ENCODE data around the gene ENTHD1. TPM values are rescaled to one million over a fixed set of nuclear protein-coding genes. Genes with fewer than 3 reads are reported as not detected.

The ENTHD1 gene
- total RNA-seq, 1 donor = not detected

GRCh38 chr22:39833093-39833492, 60.5 kb downstream of the ENTHD1 start:
- DNase-seq (ENCODE audit: low read depth) = no peak
- no peak overlapping the region for H3K4me3 ChIP-seq (ENCODE audit: low read depth, low read length)
- TF ChIP-seq, protein P1, sequence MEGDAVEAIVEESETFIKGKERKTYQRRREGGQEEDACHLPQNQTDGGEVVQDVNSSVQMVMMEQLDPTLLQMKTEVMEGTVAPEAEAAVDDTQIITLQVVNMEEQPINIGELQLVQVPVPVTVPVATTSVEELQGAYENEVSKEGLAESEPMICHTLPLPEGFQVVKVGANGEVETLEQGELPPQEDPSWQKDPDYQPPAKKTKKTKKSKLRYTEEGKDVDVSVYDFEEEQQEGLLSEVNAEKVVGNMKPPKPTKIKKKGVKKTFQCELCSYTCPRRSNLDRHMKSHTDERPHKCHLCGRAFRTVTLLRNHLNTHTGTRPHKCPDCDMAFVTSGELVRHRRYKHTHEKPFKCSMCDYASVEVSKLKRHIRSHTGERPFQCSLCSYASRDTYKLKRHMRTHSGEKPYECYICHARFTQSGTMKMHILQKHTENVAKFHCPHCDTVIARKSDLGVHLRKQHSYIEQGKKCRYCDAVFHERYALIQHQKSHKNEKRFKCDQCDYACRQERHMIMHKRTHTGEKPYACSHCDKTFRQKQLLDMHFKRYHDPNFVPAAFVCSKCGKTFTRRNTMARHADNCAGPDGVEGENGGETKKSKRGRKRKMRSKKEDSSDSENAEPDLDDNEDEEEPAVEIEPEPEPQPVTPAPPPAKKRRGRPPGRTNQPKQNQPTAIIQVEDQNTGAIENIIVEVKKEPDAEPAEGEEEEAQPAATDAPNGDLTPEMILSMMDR (IDR thresholded peaks at IDR 0.05; ENCODE audit: insufficient read depth, low read length) = no peak

GRCh38 chr22:39832627-39833074, 60.9 kb downstream of the ENTHD1 start:
- TF ChIP-seq, protein P1 (IDR thresholded peaks at IDR 0.05; ENCODE audit: insufficient read depth, low read length) = no peak
- DNase-seq (ENCODE audit: low read depth) = no peak
- no peak overlapping the region for H3K4me3 ChIP-seq (ENCODE audit: low read depth, low read length)

GRCh38 chr22:39825661-39826102, 67.9 kb downstream of the ENTHD1 start:
- TF ChIP-seq, protein P1 (IDR thresholded peaks at IDR 0.05; ENCODE audit: insufficient read depth, low read length) = no peak
- H3K4me3 ChIP-seq (ENCODE audit: low read depth, low read length) = no peak overlapping the region
- no peak for DNase-seq (ENCODE audit: low read depth)

- no peak overlapping the region for H3K4me3 ChIP-seq (ENCODE audit: low read depth, low read length)
- TF ChIP-seq, protein P1 (IDR thresholded peaks at IDR 0.05; ENCODE audit: insufficient read depth, low read length) = no peak
- DNase-seq (ENCODE audit: low read depth) = no peak
Observed at GRCh38 chr22:39821008-39821407, 72.6 kb downstream of the ENTHD1 start.

DNA sequence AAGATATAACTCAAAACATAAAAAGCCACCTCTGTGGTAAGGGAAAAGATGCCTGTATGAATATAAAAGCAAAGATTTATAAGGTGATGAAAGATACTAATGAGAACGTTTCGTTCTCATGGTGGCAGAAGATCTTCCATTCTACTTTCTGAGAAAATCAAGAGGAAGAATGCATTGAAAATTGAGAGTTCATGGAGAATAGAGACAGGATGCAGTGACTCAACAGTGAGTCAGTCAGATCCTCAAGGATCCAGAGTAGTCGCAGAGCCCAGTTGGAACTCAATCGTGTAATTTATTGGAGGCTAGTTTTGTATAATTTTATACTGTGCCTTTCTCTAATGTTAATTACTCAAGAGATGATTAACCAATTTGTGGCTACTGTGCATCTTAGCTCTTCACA, 73.3 kb downstream of the ENTHD1 start:
- H3K4me3 ChIP-seq (ENCODE audit: low read depth, low read length) = no peak overlapping the region
- TF ChIP-seq, protein P1 (IDR thresholded peaks at IDR 0.05; ENCODE audit: insufficient read depth, low read length) = no peak
- peak; percentile 56 for DNase-seq (ENCODE audit: low read depth)

GRCh38 chr22:39819429-39819828, 74.1 kb downstream of the ENTHD1 start:
- no peak overlapping the region for H3K4me3 ChIP-seq (ENCODE audit: low read depth, low read length)
- DNase-seq (ENCODE audit: low read depth) = no peak
- TF ChIP-seq, protein P1 (IDR thresholded peaks at IDR 0.05; ENCODE audit: insufficient read depth, low read length) = no peak

GRCh38 chr22:39818094-39818493, 75.5 kb downstream of the ENTHD1 start:
- no peak overlapping the region for H3K4me3 ChIP-seq (ENCODE audit: low read depth, low read length)
- TF ChIP-seq, protein P1 (IDR thresholded peaks at IDR 0.05; ENCODE audit: insufficient read depth, low read length) = no peak
- DNase-seq (ENCODE audit: low read depth) = no peak

Data from fibroblast of the aortic adventitia (primary cell).